ENCODE data around the gene MRPS2.

The MRPS2 gene

DNA sequence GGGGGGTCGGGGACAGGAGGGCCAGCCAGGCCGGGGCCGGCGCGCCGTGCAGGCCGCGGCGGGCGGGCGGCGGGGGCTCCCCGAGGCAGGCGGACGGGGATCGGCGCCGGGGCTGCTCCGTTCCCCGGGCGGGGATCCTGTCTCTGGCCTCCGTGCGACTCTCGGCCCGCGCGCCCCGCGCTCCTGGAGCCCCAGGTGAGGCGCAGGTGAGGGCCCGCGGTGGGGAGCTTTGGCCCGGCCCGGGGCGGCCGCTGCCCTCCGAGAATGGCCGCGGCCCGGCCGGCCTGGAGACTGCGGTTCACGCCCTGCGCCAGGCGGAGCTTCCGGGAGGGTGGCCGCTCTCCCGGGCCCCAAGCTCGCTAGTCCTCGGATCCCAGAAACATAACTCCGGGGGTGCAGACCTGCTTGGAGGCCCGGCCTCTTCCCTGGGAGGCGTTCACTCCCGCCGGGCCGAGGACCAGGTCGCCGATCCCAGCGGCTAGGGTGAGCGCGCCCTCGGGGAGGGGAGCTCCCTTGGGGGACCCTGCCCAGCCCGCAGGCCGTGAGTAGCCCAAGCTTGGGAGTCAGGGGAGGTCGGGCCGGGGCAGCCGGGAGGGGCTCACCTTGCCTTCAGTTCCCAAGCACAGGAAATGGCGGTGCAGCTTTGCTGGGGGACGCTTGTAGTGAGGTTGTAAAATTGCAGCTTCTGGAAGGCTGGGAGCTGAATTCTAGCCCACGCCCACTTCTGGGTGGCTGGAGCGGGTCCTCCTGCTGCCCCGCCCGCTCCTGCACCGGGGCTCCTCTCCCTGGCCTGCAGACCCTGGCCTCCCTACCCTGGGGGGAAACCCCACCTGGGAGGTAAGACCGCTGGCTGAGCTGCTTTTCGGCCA, 20.2 kb upstream of the MRPS2 start:
- DNase-seq (ENCODE audit: low spot score) = peak; percentile 69

GRCh38 chr9:135480940-135481310, 19.6 kb upstream of the MRPS2 start:
- no peak for DNase-seq (ENCODE audit: low spot score)

DNA sequence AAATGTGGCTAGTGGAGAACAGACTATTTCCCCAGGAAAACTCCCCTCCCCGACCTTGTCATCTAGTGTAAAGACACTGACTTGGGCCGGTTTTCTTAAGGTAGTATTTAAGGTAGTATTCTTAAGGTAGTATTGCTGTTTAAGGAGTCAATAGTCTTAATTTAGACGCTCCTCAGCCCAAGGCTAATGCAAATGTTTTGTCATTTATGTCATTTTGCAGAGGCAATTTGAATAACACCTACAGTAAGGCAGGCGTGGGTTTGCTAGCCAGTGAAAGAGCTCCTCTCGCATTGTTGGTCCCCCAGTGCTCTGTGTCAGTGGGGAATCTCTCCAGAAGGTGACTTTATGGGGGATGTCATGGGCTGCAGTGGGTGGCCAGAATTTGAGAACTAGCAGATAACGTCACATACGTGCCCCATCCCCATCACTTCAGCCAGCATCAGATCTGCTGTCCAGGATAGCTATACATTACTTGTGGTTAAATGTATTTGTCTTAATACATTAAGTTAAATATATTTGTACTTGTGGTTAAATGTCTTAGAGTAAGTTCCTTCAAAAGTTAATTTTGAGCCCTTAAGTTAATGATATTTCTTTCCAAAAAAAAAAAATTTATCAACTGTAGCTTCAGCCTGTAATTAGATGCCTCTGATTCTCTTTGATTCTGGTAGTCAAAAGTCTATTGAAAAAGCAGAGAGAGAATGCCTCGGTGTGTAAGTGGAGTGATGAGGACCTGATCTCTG, 18.3 kb upstream of the MRPS2 start:
- DNase-seq (ENCODE audit: low spot score) = no peak

- DNase-seq (ENCODE audit: low spot score) = no peak
These were observed 15.8 kb upstream of the MRPS2 start for GRCh38 chr9:135484460-135485277.

GRCh38 chr9:135485385-135485784, 15.1 kb upstream of the MRPS2 start:
- DNase-seq (ENCODE audit: low spot score) = no peak

GRCh38 chr9:135485832-135486231, 14.7 kb upstream of the MRPS2 start:
- DNase-seq (ENCODE audit: low spot score) = no peak

DNA sequence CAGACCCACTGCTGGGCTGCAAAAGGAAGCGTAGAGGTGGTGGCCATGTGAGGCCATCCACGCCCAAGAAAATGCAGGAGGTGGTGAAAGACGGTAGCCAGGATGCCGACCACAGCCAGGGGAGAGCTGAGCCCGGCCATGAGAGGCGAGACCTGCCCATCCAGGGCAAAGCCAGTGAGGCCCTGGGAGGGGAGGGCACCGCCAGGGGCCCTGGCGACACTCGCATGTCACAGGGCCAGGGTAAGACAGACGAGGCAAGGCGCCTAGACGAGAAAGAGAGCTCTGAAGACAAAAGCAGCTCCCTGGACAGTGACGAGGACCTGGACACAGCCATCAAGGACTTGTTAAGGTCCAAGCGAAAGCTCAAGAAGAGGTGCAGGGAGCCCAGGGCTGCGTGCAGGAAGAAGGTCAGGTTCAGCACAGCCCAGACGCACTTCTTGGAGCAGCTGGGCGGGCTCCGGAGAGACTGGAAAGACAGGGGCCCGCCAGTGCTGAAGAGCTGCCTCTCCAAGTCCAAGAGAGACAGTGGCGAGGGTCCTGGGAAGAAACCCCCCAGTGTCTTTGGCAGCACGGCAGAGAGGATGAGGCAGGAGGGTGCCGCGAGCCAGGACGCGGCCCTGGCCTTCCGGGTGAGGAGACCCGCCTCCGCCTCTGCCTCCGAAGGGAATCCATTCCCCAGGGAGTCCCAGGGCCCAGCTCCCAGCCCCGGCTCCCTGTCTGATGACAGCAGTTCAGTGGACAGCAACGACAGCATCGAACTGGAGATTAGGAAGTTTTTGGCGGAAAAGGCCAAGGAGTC, 14.0 kb upstream of the MRPS2 start:
- DNase-seq (ENCODE audit: low spot score) = no peak

GRCh38 chr9:135487281-135488012, 13.0 kb upstream of the MRPS2 start:
- no peak for DNase-seq (ENCODE audit: low spot score)

- no peak for DNase-seq (ENCODE audit: low spot score)
These were observed 12.5 kb upstream of the MRPS2 start for GRCh38 chr9:135488013-135488330.

DNA sequence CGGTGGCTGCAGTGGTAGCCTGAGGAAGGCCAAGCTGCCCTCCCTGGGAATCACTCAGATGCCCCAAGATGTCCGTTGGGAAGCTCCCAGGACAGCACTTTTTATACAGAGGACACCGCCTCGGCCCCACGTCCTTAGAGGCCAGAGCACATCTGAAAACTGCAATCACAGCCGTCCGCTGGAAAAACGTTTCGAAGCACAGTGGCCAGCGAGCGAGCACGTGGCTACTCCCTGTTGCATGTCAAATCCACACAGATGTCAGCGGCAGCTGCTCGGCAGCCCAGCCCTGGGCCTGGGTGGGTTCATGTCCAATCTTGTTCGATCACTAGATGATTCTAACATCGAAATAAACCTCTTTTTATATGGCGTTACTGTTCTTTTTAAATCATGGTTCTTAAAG, 12.0 kb upstream of the MRPS2 start:
- DNase-seq (ENCODE audit: low spot score) = no peak

DNA sequence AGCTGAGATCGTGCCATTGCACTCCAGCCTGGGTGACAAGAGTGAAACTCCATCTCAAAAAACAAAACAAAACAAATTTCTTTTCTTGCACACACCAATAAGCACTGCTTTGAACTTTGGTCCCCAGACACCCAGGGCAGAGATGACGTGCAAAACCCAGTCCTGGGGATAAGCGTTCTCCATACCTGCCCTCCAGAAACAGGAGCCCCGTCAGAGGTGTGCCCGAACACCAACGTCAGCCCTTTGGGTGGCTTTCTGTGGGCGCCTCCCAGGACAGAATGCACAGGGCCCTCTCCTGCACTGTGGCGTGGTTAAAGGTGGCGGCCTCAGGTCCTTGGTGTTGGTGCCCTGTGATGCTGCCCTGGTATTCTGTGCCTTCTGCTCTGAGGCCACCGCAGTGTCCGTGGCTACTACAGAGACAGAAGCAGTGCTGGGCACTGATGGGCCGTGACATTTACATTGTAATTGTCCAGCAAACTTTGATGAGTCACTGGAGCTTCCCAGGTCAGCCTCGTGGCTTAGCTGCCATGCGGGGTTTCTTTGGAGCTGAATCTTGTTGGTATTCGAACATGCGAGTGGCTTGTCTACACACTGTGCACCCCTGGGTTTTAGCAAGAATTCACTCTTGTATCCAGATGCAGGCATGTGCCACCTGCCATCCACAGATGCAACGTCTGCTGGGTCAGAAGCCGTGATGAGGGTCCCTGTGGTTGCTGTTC, 11.1 kb upstream of the MRPS2 start:
- DNase-seq (ENCODE audit: low spot score) = no peak

GRCh38 chr9:135490166-135490870, 10.2 kb upstream of the MRPS2 start:
- no peak for DNase-seq (ENCODE audit: low spot score)

DNA sequence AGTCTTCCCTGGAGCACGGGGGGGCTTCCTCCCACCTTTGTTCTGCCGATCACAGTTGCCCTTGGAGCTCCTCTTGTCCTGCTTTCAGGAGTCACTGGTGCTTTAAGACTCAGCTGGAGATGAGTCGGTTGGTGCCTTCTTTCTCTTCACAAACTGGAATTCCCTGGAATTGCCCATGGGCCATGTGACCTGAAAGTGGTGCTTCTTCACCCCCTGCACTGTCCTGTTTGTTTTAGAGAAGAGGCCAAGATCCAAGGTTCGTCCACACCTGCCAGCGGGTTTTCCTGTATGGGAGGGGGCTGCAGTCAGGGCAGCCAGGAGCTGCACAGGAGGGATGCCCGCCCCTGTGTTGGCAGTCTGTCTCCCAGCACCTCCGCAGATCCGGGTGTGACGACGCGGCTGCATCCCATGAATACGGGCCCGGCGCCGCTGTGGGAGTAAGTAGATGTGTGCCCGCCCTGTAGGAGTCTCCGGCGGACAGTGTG, 9.5 kb upstream of the MRPS2 start:
- no peak for DNase-seq (ENCODE audit: low spot score)

GRCh38 chr9:135491764-135492163, 8.7 kb upstream of the MRPS2 start:
- no peak for DNase-seq (ENCODE audit: low spot score)

DNA sequence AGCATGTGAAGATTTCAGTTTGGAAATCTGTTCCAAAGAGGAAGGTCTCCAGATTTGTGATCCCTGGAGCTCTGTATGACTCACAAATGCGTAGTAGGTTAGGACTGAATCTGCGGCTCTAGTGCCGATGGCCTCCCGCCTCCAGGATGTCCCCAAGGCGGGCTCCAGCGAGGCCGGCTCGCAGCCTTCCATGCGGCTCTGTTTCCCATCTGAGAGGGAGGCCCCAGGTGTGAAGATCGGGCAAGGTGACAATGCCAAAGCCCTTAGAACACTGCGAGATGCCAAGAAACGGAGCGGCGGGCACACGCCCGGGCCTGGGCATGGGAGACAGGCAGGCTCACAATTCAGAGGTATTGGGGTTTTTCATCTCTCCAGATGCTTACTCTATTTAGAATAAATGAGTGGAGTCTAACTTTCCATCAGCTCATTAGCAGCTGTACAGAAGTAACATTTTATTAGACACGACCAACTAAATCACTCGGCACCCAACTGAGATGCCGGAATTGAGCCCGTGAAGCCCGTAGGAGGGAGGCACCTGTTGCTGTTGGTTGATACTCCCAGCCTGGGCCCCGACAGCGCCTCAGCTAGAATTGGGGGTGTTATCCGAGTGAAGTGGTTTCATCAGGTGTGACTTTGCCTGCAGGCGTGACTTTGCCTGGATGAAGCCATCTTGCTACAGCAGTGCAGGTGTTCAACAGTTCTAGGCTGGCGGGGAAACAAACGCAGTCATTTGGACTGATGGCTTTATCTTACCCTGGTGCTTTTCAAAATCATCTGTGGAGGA, 7.4 kb upstream of the MRPS2 start:
- no peak for DNase-seq (ENCODE audit: low spot score)

DNA sequence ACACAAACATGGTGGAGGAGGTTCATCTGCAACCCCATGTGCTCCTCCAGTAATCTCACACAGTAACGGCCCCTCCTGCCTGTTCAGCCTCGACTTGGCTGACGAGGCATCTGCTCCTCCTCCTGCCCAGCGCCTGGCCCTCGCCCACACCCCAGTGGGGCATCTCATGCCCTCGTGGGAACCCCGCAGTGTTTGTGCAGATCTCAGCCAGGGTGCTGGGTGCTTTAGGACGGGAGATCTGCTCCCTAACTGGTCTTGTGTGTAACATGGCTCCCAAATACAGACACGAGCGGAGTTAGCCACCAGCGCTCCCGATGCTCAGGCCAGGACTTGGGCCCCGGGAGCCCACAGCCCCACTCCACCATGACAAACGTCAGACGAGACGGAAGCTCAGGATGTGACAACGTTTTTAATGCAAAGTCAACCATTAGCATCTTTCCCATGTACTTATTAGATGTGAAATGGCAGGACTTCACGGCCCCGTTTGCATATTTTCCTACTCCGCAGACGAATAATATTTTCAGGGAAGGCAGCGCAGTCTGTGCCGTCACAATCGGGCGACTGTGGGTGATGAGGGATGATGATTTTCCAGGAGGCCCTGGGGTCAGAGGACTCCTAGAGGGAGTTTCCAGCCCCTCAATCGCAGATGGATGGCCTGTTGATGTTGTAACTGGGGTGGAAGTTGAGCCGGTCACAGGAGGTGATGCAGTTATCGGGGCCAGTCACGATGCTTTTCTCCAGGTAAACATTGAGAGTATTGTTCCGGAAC, 5.5 kb upstream of the MRPS2 start:
- DNase-seq (ENCODE audit: low spot score) = no peak

GRCh38 chr9:135498381-135499126, 1.9 kb upstream of the MRPS2 start:
- no peak for DNase-seq (ENCODE audit: low spot score)

Measured in D341Med (cell line).